GM19467 (cell line): ENCODE results near the gene HS3ST4.

Source experiments
- ATAC-seq: cut with Tn5 transposase; IDR thresholded peaks from one replicate; pipeline ENCODE4 v1.9.1; 2021; ENCODE audit warnings: mild to moderate bottlenecking, moderate library complexity; ENCODE audit not compliant: unreplicated experiment

The HS3ST4 gene

DNA sequence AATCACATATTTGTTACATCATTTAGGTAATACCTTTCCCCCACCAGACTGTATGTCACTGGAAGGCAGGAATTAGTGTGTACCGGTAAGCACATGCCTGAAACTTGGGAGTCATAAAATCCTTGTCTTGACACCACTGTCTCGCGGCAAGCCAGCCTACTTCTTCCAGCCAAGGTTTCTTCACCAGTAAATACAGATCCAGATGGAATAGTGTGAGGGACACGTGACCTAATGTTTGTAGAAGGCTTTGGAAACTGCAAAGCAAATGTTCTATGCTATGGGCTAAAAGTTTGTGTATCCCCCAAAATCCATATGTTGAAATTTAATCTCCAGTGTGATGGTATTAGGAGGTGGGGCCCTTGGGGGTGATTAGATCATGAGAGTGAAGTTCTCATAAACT, 126.1 kb downstream of the HS3ST4 start:
- ATAC-seq = no peak

- ATAC-seq = no peak
These were observed 132.1 kb downstream of the HS3ST4 start for GRCh38 chr16:25823891-25824290.

DNA sequence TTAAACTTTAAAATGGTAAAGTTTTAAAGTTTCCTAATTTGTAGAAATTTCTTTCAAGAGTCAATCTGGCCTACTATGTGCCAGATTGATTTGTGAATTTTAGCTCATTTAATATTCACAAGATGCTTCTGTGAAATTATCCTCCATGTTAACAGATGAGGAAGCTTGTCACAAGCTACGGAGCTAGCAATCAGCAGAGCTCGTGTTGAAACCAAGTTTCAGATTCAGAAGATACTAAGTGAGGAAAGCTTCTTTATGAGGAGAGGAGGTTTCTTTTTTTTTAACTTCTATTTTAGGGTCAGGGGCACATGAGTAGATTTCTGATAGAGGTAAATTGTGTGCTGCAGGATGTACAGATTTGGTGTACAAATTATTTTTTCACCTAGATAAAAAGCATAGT, 135.9 kb downstream of the HS3ST4 start:
- ATAC-seq = no peak

DNA sequence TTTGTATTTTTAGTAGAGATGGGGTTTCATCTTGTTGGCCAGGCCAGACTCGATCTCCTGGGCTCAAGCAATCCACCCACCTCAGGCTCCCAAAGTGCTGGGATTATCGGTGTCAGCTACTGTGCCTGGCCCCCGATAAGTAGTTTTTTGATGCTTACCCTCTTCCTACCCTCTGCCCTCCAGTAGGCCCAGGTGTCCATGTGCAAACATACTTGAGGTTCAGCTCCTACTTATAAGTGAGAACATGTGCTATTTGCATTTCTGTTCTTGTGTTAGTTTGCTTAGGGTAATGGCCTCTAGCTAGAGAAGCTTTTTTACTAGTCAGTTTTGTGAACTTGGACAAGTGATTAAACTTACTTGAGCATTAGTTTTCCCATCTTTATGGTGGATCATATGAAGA, 136.8 kb downstream of the HS3ST4 start:
- no peak for ATAC-seq

DNA sequence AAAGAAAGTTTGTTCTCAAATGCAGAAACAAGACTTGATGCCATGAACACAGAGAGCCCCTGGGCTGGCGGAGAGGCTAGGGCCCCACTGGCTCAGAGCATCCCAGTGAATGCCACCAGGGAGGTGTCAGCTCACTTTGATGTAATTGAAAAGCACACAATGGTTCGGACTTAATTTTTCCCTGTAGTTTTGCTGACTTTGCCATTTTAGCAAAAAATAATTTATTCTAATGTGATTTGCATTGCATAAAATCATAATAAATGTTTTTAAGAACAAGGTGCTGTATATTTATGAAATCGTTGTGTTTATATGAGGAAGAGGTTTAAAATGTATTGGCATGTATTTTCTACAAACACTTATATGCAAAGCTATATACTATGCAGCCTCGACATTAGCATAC, 140.5 kb downstream of the HS3ST4 start:
- no peak for ATAC-seq

DNA sequence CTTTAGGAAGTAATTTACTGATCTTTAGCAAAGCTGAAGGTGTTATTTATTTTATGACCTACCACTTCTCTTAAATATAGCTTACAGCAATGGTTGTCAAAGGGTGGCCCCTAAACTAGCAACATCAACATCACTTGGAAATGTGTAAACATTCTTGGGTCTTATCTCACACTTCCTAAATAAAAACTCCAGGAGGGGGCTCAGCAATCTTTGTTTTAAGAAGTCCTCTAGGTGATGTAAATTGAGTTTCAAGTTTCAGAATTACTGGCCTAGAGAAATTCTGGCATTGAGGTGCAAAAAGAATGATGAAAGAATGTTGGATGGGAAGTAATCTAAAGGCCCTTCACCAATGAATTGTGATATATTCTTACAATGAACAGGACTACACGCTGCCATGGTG, 142.3 kb downstream of the HS3ST4 start:
- ATAC-seq = no peak

GRCh38 chr16:25835126-25835525, 143.4 kb downstream of the HS3ST4 start:
- ATAC-seq = no peak

- ATAC-seq = no peak
These were observed 147.0 kb downstream of the HS3ST4 start for GRCh38 chr16:25838724-25839186.

DNA sequence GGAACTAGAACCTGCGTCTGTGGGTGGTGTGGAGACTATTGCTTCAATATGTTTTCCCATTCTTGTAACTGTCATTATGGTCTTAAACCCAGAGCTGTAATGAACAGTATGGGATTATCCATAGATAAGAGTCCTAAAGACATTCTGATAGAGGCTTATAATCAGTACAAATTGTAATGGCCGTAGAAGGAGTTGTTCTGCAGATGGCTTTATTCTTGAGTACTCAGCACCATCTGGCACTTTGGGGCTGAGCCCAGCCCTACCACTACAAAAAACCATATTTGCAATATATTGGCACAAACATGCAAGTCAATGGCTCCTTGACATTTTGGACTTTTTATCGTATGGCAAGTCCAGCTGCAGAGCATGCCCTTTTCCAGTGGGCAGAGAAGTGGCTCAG, 150.0 kb downstream of the HS3ST4 start:
- ATAC-seq = no peak

DNA sequence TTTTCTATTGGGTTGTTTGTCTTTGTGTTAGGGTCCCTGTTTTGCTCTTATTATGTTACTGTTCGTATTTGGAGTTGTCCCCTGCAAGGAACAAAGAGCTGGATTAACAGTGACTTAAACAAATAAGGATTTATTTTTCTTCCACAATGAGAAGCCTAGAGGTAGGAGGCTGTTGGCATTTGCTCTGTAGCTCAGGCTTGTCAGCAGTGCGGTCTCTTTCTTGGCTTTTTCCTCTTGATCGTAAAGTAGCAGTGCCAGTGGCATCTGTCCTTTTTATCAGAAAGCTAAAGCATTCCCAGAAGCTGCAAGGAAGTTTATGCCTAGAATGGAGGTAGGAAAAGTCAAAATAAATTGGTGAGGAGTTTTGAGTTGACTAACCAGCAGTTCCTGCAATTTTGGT, 154.1 kb downstream of the HS3ST4 start:
- ATAC-seq = no peak

DNA sequence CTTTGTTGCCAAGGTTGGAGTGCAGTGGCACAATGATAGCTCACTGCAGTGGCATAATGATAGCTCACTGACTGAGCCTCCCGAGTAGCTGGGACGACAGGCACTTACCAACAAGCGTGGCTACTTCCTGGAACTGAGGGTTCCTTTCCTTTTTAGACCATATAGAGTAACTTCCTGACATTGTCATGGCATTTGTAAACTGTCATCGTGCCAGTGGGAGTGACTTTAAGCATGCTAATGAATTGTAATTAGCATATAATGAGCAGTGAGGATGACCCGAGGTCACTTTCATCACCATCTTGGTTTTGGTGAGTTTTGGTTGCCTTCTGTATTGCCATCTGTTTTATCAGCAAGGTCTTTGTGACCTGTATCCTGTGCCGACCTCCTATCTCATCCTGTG, 162.4 kb downstream of the HS3ST4 start:
- ATAC-seq = no peak

DNA sequence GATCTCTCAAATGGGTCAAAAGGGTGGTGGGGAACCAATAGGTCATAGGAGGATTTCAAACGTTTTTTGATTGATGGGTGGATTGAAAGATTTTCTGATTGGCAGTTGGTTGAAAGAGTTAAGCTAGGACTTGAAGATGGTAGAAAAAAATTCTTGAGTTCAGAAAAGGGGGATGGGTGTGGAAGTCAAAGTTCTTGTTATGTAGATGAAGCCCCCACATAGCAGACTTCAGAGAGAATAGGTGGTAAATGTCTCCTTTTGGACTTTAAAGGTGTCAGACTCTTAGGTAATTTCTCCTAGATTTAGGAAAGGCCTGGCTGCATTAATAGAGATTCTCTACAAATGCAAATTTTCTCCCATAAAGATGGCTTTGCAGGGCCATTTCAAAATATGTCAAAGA, 163.3 kb downstream of the HS3ST4 start:
- ATAC-seq = no peak

DNA sequence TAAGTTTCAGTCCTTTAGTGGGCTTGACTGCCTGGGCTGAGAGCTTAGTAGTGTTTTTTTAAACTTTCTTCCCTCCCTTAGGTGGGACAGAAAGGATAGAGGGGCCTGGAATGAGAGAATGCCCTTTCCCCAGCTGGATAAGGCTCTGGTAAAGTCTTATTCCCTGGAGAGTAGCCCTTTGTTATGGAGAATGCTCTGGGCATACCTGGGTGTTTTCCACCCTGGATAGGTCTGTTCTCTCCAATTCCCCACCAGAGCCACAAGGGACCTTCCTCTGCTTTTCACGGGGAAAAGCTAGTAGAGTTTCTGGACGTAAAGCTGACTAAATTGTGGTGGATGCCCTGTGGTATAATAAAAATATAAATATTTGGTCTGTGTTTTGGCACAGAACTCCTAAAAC, 164.1 kb downstream of the HS3ST4 start:
- ATAC-seq = no peak

DNA sequence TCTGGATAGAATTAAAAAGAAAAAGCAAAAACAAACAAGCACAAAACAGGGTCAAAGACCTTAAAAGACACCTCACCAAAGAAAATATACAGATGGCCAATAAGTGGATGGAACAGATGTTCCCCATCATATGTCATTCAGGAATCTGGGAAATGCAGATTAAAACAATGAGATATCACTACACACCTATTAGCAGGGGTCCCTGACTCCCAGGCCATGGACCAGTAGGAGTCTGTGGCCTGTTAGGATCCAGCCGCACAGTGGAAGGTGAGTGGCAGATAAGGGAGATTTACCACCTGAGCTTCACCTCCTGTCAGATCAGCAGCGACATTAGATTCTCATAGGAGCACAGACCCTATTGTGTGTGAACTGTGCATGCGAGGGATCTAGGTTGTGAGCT, 167.9 kb downstream of the HS3ST4 start:
- no peak for ATAC-seq

DNA sequence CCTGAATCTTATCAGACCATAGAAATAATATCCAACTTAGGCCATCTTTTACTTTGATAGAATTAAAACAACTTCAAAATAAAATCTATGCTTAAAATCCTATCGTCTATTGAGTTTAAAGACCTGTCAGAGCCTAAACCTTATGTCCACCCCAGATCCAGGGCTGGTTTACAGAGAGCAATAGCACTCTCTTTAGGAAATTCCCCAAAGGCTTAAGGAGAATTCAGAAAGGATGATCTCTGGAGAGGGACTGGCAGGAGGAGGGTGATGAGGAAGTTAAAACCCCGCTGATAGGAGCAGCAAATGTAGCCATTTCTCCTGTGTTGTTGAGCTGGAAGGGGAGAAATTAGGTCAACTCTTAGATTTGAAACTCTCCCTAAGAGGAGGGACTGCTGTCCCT, 175.3 kb downstream of the HS3ST4 start:
- no peak for ATAC-seq

DNA sequence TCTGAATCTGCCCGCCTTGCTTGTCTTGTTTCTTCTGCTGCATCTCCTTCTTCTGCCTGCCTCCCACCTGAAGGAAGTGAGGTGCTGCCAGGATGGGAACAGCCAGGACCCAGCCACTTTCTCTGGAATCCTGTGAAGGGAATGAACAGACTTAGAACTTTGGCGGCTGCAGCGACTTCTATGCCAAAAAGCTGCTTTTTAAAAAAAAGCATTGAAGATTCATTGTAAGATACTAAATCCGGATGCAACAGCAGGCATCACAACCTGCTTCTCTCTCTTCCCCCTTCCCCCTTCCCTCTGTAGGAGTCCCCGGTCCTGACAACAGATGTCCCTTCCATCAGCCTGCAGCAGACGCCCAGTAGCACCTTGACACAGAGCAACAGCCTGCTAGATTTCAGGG, 176.3 kb downstream of the HS3ST4 start:
- ATAC-seq = no peak

GRCh38 chr16:25868706-25869370, 177.1 kb downstream of the HS3ST4 start:
- ATAC-seq = no peak

GRCh38 chr16:25872369-25873070, 180.8 kb downstream of the HS3ST4 start:
- no peak for ATAC-seq

DNA sequence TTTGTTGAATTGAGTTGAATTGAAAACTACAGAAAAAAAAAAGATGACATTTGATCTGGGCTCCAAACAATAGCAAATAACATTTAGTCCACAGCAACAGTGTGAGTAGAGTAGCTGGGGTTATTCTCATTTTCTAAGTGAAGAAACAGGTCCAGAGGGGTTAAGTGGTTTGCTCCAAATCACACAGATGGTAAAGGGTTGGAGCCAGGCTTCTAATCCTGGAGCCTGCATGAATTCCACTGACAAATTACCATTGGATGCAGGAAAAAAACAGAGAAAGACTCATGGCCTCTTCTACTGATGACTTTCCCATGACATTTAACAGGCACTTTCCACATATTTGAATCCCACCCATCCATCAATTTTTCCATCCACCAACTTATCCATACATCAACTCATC, 182.4 kb downstream of the HS3ST4 start:
- no peak for ATAC-seq

GRCh38 chr16:25875956-25876598, 184.3 kb downstream of the HS3ST4 start:
- no peak for ATAC-seq

- no peak for ATAC-seq
These were observed 185.3 kb downstream of the HS3ST4 start for GRCh38 chr16:25877103-25877502.

- ATAC-seq = no peak
These were observed 194.8 kb downstream of the HS3ST4 start for GRCh38 chr16:25886598-25886997.
